ENCODE results near the gene INSC.

INSC gene

GRCh38 chr11:15206791-15207190 lies 92.1 kb downstream of the INSC start:
- Histone ChIP-seq H3K9me3 (replicated peaks; ENCODE audit: low read length) (no peaks in the 10 kb centered on the region), H3K9ac (ENCODE audit: low read depth, low read length) (no peak overlapping the region), H3K36me3 (ENCODE audit: insufficient read depth, low read length) (no peaks in the 10 kb centered on the region), H3K4me2 (ENCODE audit: low read length) (no peak overlapping the region), H3K4me3 (ENCODE audit: low read length) (no peak overlapping the region), H3K27me3 (ENCODE audit: control insufficient read depth, insufficient read depth, low read length) (no peaks in the 10 kb centered on the region), H3K4me1 (ENCODE audit: control insufficient read depth, insufficient read depth, low read length) (peaks cover 3% of the 10 kb centered on the region)

GRCh38 chr11:15208378-15209222 lies 93.9 kb downstream of the INSC start:
- Histone ChIP-seq H3K4me1 (ENCODE audit: control insufficient read depth, insufficient read depth, low read length) (peaks cover 3% of the 10 kb centered on the region), H3K9ac (ENCODE audit: low read depth, low read length) (no peak overlapping the region), H3K36me3 (ENCODE audit: insufficient read depth, low read length) (no peaks in the 10 kb centered on the region), H3K4me3 (ENCODE audit: low read length) (no peak overlapping the region), H3K27me3 (ENCODE audit: control insufficient read depth, insufficient read depth, low read length) (no peaks in the 10 kb centered on the region), H3K4me2 (ENCODE audit: low read length) (no peak overlapping the region), H3K9me3 (replicated peaks; ENCODE audit: low read length) (no peaks in the 10 kb centered on the region)

- Histone ChIP-seq H3K27me3 (ENCODE audit: control insufficient read depth, insufficient read depth, low read length) (no peaks in the 10 kb centered on the region), H3K4me3 (ENCODE audit: low read length) (no peak overlapping the region), H3K4me2 (ENCODE audit: low read length) (no peak overlapping the region), H3K36me3 (ENCODE audit: insufficient read depth, low read length) (no peaks in the 10 kb centered on the region), H3K9me3 (replicated peaks; ENCODE audit: low read length) (no peaks in the 10 kb centered on the region), H3K9ac (ENCODE audit: low read depth, low read length) (no peak overlapping the region), H3K4me1 (ENCODE audit: control insufficient read depth, insufficient read depth, low read length) (no peaks in the 10 kb centered on the region)
Observed at GRCh38 chr11:15212876-15213275, 98.2 kb downstream of the INSC start.

GRCh38 chr11:15213471-15214231 lies 98.9 kb downstream of the INSC start:
- H3K4me1 ChIP-seq (ENCODE audit: control insufficient read depth, insufficient read depth, low read length): no peaks in the 10 kb centered on the region
- H3K4me3 ChIP-seq (ENCODE audit: low read length): no peak overlapping the region
- H3K27me3 ChIP-seq (ENCODE audit: control insufficient read depth, insufficient read depth, low read length): no peaks in the 10 kb centered on the region
- no peaks in the 10 kb centered on the region for H3K9me3 ChIP-seq (replicated peaks; ENCODE audit: low read length)
- no peak overlapping the region for H3K9ac ChIP-seq (ENCODE audit: low read depth, low read length)
- no peak overlapping the region for H3K4me2 ChIP-seq (ENCODE audit: low read length)
- no peaks in the 10 kb centered on the region for H3K36me3 ChIP-seq (ENCODE audit: insufficient read depth, low read length)

- Histone ChIP-seq H3K36me3 (ENCODE audit: insufficient read depth, low read length) (no peaks in the 10 kb centered on the region), H3K4me1 (ENCODE audit: control insufficient read depth, insufficient read depth, low read length) (no peaks in the 10 kb centered on the region), H3K27me3 (ENCODE audit: control insufficient read depth, insufficient read depth, low read length) (no peaks in the 10 kb centered on the region), H3K9ac (ENCODE audit: low read depth, low read length) (no peak overlapping the region), H3K4me2 (ENCODE audit: low read length) (no peak overlapping the region), H3K9me3 (replicated peaks; ENCODE audit: low read length) (no peaks in the 10 kb centered on the region), H3K4me3 (ENCODE audit: low read length) (no peak overlapping the region)
Observed at GRCh38 chr11:15215005-15215404, 100.3 kb downstream of the INSC start.

- no peak overlapping the region for H3K9ac ChIP-seq (ENCODE audit: low read depth, low read length)
- no peaks in the 10 kb centered on the region for H3K27me3 ChIP-seq (ENCODE audit: control insufficient read depth, insufficient read depth, low read length)
- H3K4me1 ChIP-seq (ENCODE audit: control insufficient read depth, insufficient read depth, low read length): no peaks in the 10 kb centered on the region
- no peak overlapping the region for H3K4me2 ChIP-seq (ENCODE audit: low read length)
- no peaks in the 10 kb centered on the region for H3K36me3 ChIP-seq (ENCODE audit: insufficient read depth, low read length)
- no peaks in the 10 kb centered on the region for H3K9me3 ChIP-seq (replicated peaks; ENCODE audit: low read length)
- H3K4me3 ChIP-seq (ENCODE audit: low read length): no peak overlapping the region
Observed at GRCh38 chr11:15216678-15217077, 102.0 kb downstream of the INSC start.

- Histone ChIP-seq H3K27me3 (ENCODE audit: control insufficient read depth, insufficient read depth, low read length) (no peaks in the 10 kb centered on the region), H3K9me3 (replicated peaks; ENCODE audit: low read length) (no peaks in the 10 kb centered on the region), H3K9ac (ENCODE audit: low read depth, low read length) (no peak overlapping the region), H3K4me1 (ENCODE audit: control insufficient read depth, insufficient read depth, low read length) (no peaks in the 10 kb centered on the region), H3K4me2 (ENCODE audit: low read length) (no peak overlapping the region), H3K36me3 (ENCODE audit: insufficient read depth, low read length) (no peaks in the 10 kb centered on the region), H3K4me3 (ENCODE audit: low read length) (no peak overlapping the region)
Observed at GRCh38 chr11:15217416-15217815, 102.7 kb downstream of the INSC start.

- H3K36me3 ChIP-seq (ENCODE audit: insufficient read depth, low read length): peaks cover 6% of the 10 kb centered on the region
- H3K9ac ChIP-seq (ENCODE audit: low read depth, low read length): no peak overlapping the region
- H3K4me1 ChIP-seq (ENCODE audit: control insufficient read depth, insufficient read depth, low read length): peaks cover 7% of the 10 kb centered on the region
- H3K4me3 ChIP-seq (ENCODE audit: low read length): no peak overlapping the region
- no peaks in the 10 kb centered on the region for H3K9me3 ChIP-seq (replicated peaks; ENCODE audit: low read length)
- no peaks in the 10 kb centered on the region for H3K27me3 ChIP-seq (ENCODE audit: control insufficient read depth, insufficient read depth, low read length)
- H3K4me2 ChIP-seq (ENCODE audit: low read length): no peak overlapping the region
Observed at GRCh38 chr11:15222777-15223176, 108.1 kb downstream of the INSC start.

GRCh38 chr11:15223318-15223717 lies 108.6 kb downstream of the INSC start:
- Histone ChIP-seq H3K4me1 (ENCODE audit: control insufficient read depth, insufficient read depth, low read length) (peaks cover 7% of the 10 kb centered on the region), H3K9ac (ENCODE audit: low read depth, low read length) (no peak overlapping the region), H3K36me3 (ENCODE audit: insufficient read depth, low read length) (peaks cover 6% of the 10 kb centered on the region), H3K27me3 (ENCODE audit: control insufficient read depth, insufficient read depth, low read length) (no peaks in the 10 kb centered on the region), H3K9me3 (replicated peaks; ENCODE audit: low read length) (no peaks in the 10 kb centered on the region), H3K4me3 (ENCODE audit: low read length) (no peak overlapping the region), H3K4me2 (ENCODE audit: low read length) (no peak overlapping the region)

- Histone ChIP-seq H3K9me3 (replicated peaks; ENCODE audit: low read length) (no peaks in the 10 kb centered on the region), H3K4me3 (ENCODE audit: low read length) (no peak overlapping the region), H3K9ac (ENCODE audit: low read depth, low read length) (no peak overlapping the region), H3K4me2 (ENCODE audit: low read length) (no peak overlapping the region), H3K27me3 (ENCODE audit: control insufficient read depth, insufficient read depth, low read length) (no peaks in the 10 kb centered on the region), H3K4me1 (ENCODE audit: control insufficient read depth, insufficient read depth, low read length) (peaks cover 7% of the 10 kb centered on the region), H3K36me3 (ENCODE audit: insufficient read depth, low read length) (peaks cover 9% of the 10 kb centered on the region)
Observed at GRCh38 chr11:15224466-15224865, 109.7 kb downstream of the INSC start.

- peaks cover 21% of the 10 kb centered on the region for H3K36me3 ChIP-seq (ENCODE audit: insufficient read depth, low read length)
- no peak overlapping the region for H3K9ac ChIP-seq (ENCODE audit: low read depth, low read length)
- H3K27me3 ChIP-seq (ENCODE audit: control insufficient read depth, insufficient read depth, low read length): no peaks in the 10 kb centered on the region
- H3K4me2 ChIP-seq (ENCODE audit: low read length): no peak overlapping the region
- H3K4me3 ChIP-seq (ENCODE audit: low read length): no peak overlapping the region
- peaks cover 7% of the 10 kb centered on the region for H3K4me1 ChIP-seq (ENCODE audit: control insufficient read depth, insufficient read depth, low read length)
- H3K9me3 ChIP-seq (replicated peaks; ENCODE audit: low read length): no peaks in the 10 kb centered on the region
Observed at GRCh38 chr11:15227011-15227410, 112.3 kb downstream of the INSC start.
